Left lung (tissue), 10 donors: Measurements from ENCODE around the gene ZFP82. TPM values are rescaled to one million over a fixed set of nuclear protein-coding genes. Genes with fewer than 3 reads are reported as not detected.

Experiments
- ATAC-seq: fragments of 200-7000 bp; cut with Tn5 transposase; one replicate; pipeline ENCODE4 v1.9.1; 2020; ENCODE audit warnings: moderate library complexity
- DNase-seq, 4 donors: peaks; one replicate each; pipeline ENCODE4 v3.0.0-alpha.2; 2013 to 2020
- H3K27ac ChIP-seq, 2 donors: fragments of 200-600 bp; sonication (generic) in 1 of 2; one replicate each; pipeline versions ENCODE4 v1.5.0 to v1.8.0; 2020 to 2021
- H3K27me3 ChIP-seq, 2 donors: fragments of 200-600 bp; sonication (generic) in 1 of 2; one replicate each; pipeline versions ENCODE4 v1.5.0 to v1.8.0; 2020 to 2021
- H3K36me3 ChIP-seq, 2 donors: fragments of 200-600 bp; sonication (generic) in 1 of 2; one replicate each; pipeline versions ENCODE4 v1.5.0 to v1.8.0; 2020 to 2021
- H3K4me1 ChIP-seq, 2 donors: fragments of 200-600 bp; one replicate each; pipeline ENCODE4 v1.8.0; 2021
- H3K4me3 ChIP-seq, 2 donors: fragments of 200-600 bp; sonication (generic) in 1 of 2; one replicate each; pipeline versions ENCODE4 v1.5.0 to v1.8.0; 2020 to 2021; ENCODE audit warnings: mild to moderate bottlenecking in 1 of 2
- H3K9me3 ChIP-seq, 2 donors: fragments of 200-600 bp; sonication (generic) in 1 of 2; one replicate each; pipeline versions ENCODE4 v1.5.0 to v1.8.0; 2020 to 2021
- intact Hi-C, 2 donors: fragments of 100-400 bp; cut with DNase I; formaldehyde crosslinking; loops; one replicate each; pipeline versions ENCODE4 v1.11.2 to v1.14.2; 2022
- polyA plus RNA-seq, 6 donors: library from polyadenylated mRNA; unstranded; fragments of 120-200 nt; gene quantifications; one replicate each; pipeline ENCODE4 v1.2.1, GENCODE V29; 2013; ENCODE audit not compliant: insufficient read length in 6 of 6
- total RNA-seq, 2 donors: library from RNA; stranded (reverse); fragmentation: NEBNext Ultra II Directional; extraction: Animal tissue kit (Norgen Biotek cat#: 25700); gene quantifications; one replicate each; pipeline ENCODE4 v1.2.1, GENCODE V29; 2021
- TF ChIP-seq, protein P1 (sequence below), 2 donors: fragments of 200-600 bp; sonication (generic) in 1 of 2; IDR thresholded peaks; one replicate each; pipeline versions ENCODE4 v1.5.0 to v1.8.0; 2021; ENCODE audit warnings: antibody characterized with exemption in 2 of 2
- donor health status: DM: no; HTN: yes; CAD: no.
- donor health status: DM: no; HTN: no; CAD: no.

ZFP82 gene
- total and polyA plus RNA-seq, 8 donors: 4.2 to 14.5 (median 13.0) TPM

DNA sequence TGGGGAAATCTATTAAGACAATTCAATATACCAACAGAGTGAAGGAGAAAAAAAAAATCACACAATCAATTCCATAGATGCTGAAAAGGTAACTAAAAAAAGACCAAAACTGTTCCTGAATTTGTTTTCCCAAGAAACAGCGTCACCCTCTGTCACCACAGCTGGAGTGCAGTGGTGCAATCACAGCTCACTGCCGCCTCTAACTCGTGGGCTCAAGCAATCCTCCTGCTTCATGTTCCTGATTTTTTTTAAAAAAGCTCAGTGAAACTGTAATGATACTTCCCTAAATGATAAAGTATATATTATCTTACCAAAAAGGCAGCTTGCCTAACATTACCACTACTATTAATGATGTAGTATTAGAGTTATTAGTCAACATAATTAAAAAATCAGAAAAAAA lies 19.9 kb downstream of the ZFP82 start:
- intact Hi-C loops: no loop called here
- peaks cover 3 to 100% of the 10 kb centered on the region in 2 donors for H3K36me3 ChIP-seq
- no peak for DNase-seq
- H3K9me3 ChIP-seq: peaks cover 7 to 96% of the 10 kb centered on the region in 2 donors
- H3K4me1 ChIP-seq: no peaks in the 10 kb centered on the region
- no peaks in the 10 kb centered on the region for H3K27me3 ChIP-seq
- TF ChIP-seq, protein P1, sequence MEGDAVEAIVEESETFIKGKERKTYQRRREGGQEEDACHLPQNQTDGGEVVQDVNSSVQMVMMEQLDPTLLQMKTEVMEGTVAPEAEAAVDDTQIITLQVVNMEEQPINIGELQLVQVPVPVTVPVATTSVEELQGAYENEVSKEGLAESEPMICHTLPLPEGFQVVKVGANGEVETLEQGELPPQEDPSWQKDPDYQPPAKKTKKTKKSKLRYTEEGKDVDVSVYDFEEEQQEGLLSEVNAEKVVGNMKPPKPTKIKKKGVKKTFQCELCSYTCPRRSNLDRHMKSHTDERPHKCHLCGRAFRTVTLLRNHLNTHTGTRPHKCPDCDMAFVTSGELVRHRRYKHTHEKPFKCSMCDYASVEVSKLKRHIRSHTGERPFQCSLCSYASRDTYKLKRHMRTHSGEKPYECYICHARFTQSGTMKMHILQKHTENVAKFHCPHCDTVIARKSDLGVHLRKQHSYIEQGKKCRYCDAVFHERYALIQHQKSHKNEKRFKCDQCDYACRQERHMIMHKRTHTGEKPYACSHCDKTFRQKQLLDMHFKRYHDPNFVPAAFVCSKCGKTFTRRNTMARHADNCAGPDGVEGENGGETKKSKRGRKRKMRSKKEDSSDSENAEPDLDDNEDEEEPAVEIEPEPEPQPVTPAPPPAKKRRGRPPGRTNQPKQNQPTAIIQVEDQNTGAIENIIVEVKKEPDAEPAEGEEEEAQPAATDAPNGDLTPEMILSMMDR (IDR thresholded peaks at IDR 0.05): no peak
- H3K4me3 ChIP-seq: no peak overlapping the region
- no peak overlapping the region for H3K27ac ChIP-seq
- no peak for ATAC-seq

DNA sequence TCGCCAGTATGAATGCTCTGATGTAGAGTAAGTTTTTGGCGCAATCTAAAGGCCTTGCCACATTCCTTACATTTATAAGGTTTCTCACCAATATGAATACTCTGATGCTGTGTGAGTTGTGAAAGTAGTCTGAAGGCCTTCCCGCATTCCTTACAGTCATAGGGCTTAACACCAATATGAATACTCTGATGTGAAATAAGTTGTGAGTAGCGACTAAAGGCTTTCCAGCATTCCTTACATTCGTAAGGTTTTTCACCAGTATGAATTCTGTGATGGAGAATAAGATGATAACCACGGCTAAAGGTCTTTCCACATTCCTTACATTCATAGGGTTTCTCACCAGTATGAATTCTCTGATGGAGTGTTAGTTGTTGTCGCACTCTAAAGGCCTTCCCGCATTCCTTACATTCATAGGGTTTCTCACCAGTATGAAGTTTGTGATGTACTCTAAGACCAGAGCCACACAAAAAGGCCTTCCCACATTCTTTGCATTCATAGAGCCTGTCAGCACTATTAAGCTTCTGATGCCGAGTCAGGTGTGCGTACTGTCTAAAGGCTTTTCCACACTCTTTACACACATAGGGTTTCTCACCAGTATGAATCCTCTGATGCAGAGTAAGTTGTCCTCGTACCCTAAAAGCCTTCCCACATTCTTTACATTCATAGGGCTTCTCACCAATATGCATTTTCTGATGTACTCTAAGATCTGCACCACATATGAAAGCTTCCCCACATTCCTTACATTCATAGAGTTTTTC lies 25.3 kb downstream of the ZFP82 start:
- H3K4me1 ChIP-seq: no peaks in the 10 kb centered on the region
- H3K4me3 ChIP-seq: no peak overlapping the region
- TF ChIP-seq, protein P1 (IDR thresholded peaks at IDR 0.05): no peak
- no peaks in the 10 kb centered on the region for H3K27me3 ChIP-seq
- H3K36me3 ChIP-seq: peaks cover 12 to 66% of the 10 kb centered on the region in 2 donors
- peaks cover 18 to 100% of the 10 kb centered on the region in 2 donors for H3K9me3 ChIP-seq
- intact Hi-C loops: no loop called here
- ATAC-seq (no peak), DNase-seq (no peak)
- H3K27ac ChIP-seq: no peak overlapping the region

DNA sequence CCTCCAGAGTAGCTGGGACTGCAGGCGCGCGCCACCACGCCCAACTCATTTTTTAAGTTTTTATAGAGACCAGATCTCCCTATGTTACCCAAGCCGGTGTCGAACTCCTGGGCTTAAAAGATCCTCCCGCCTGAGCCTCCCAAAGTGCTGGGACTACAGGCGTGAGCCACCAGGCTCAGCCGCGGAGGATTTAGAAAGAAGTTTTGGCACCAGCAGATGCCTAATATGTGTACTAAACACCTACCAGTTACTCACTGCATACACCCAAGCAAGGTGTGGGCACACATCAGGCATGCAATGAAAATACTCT lies 39.0 kb downstream of the ZFP82 start:
- intact Hi-C loops: no loop called here
- Histone ChIP-seq H3K4me3 (peak overlapping the region; percentile 54 to 71), H3K36me3 (no peaks in the 10 kb centered on the region), H3K9me3 (peaks cover 0 to 27% of the 10 kb centered on the region in 2 donors), H3K4me1 (peaks cover 5 to 13% of the 10 kb centered on the region in 2 donors), H3K27ac (peak overlapping the region in 1 of 2 donors; percentile 84), H3K27me3 (no peaks in the 10 kb centered on the region)
- DNase-seq: no peak
- TF ChIP-seq, protein P1 (IDR thresholded peaks at IDR 0.05): no peak
- ATAC-seq: no peak

DNA sequence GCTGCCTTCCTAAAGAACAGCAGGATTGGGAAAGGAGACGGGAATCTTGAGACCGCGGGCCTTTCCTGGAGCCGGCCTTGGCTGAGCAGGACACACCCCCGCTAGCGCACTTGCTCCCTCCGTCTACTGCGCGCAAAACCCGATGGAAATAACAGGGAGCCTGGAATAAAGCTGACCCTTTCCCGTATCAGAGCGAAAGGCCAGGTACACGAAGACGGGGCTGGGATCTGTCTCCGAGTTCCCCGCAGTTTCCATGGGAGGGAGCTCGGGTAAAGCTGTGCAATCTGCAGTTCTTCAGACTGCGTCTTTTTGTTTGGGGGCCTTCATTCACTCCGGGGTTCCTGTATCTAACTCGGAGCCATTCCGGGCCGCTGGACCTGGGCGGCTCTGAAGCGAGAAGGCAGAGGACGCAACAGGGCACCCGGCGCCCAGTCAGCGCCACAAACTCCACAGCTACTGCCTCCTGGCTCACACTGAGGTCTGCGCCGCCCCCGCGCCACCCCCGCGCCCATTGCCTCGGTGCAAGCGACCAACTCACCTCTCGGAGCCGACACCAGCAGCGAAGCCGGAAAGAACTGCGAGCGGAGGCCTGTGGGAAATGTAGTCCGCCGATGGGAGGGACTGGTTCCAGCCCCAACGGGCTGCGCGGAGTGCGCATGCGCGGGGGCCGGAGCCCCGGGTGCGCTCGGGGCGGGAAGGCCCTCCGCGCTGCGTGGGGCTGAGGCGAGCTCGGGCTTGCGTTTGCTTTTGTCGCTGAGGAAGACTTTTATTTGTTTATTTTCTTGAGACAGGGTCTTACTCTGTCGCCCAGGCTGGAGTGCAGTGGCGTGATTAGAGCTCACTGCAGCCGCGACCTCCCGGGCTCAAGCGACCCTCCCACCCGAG lies 39.6 kb downstream of the ZFP82 start, which contains the start of gene ZFP14:
Gene ZFP14 (minus strand): TSS at position 577 of the 885 bp plus-strand sequence. CDS start 11,309 bp downstream, outside the sequence.
- H3K4me1 ChIP-seq: peaks cover 5 to 13% of the 10 kb centered on the region in 2 donors
- no peaks in the 10 kb centered on the region for H3K27me3 ChIP-seq
- peaks cover 0 to 28% of the 10 kb centered on the region in 2 donors for H3K9me3 ChIP-seq
- peak; percentile 92 to 97 (median 96) for DNase-seq
- TF ChIP-seq, protein P1 (IDR thresholded peaks at IDR 0.05): no peak
- H3K36me3 ChIP-seq: no peaks in the 10 kb centered on the region
- H3K27ac ChIP-seq: peak within 1 kb of the TSS; percentile 83 to 84
- peak within 1 kb of the TSS; percentile 54 to 71 for H3K4me3 ChIP-seq
- intact Hi-C loops: no loop called here
- ATAC-seq: peak; percentile 100
